HG02623 (cell line): ENCODE data around the gene DNAJC4.

Experiments
- ATAC-seq: cut with Tn5 transposase; IDR thresholded peaks from one replicate; pipeline ENCODE4 v1.9.1; 2021; ENCODE audit warnings: moderate library complexity; ENCODE audit not compliant: unreplicated experiment

Gene DNAJC4

GRCh38 chr11:64243236-64243854, 13.0 kb downstream of the DNAJC4 start:
- ATAC-seq: no peak

- ATAC-seq: no peak
Measured at GRCh38 chr11:64244107-64244506, 13.8 kb downstream of the DNAJC4 start.

- no peak for ATAC-seq
Measured at GRCh38 chr11:64244966-64245365, 14.6 kb downstream of the DNAJC4 start.

- no peak for ATAC-seq
Measured at GRCh38 chr11:64245401-64245796, 15.1 kb downstream of the DNAJC4 start.

GRCh38 chr11:64245797-64246620, 15.7 kb downstream of the DNAJC4 start:
- ATAC-seq: no peak

- ATAC-seq: peak; percentile 3
Measured at GRCh38 chr11:64246621-64246870, 16.2 kb downstream of the DNAJC4 start.

GRCh38 chr11:64246871-64247728, 16.8 kb downstream of the DNAJC4 start, which contains the start of gene PPP1R14B:
PPP1R14B (minus strand) TSS chr11:64246943; CDS start chr11:64246673, 270 bp downstream.
- peak; percentile 29 for ATAC-seq

GRCh38 chr11:64247729-64248531, 17.6 kb downstream of the DNAJC4 start:
- ATAC-seq: no peak

GRCh38 chr11:64248578-64248977, 18.2 kb downstream of the DNAJC4 start:
- ATAC-seq: no peak

GRCh38 chr11:64249038-64249437, 18.7 kb downstream of the DNAJC4 start:
- ATAC-seq: no peak

GRCh38 chr11:64249563-64250414, 19.4 kb downstream of the DNAJC4 start:
- ATAC-seq: no peak

GRCh38 chr11:64250415-64251015, 20.2 kb downstream of the DNAJC4 start:
- no peak for ATAC-seq

- ATAC-seq: peak; percentile 41
Measured at GRCh38 chr11:64251016-64251752, 20.8 kb downstream of the DNAJC4 start, which contains the start of gene PLCB3. PLCB3 (plus strand) TSS chr11:64251530; CDS start chr11:64251650, 120 bp downstream.

GRCh38 chr11:64251753-64252002, 21.3 kb downstream of the DNAJC4 start:
- ATAC-seq: no peak

- ATAC-seq: no peak
Measured at GRCh38 chr11:64252003-64252872, 21.9 kb downstream of the DNAJC4 start.

- no peak for ATAC-seq
Measured at GRCh38 chr11:64253043-64253442, 22.7 kb downstream of the DNAJC4 start.

GRCh38 chr11:64253481-64253880, 23.1 kb downstream of the DNAJC4 start:
- no peak for ATAC-seq

- ATAC-seq: no peak
Measured at GRCh38 chr11:64254326-64254725, 24.0 kb downstream of the DNAJC4 start.
